ENCODE measurements around the gene SEMA3D.

Gene SEMA3D

GRCh38 chr7:85119934-85120333 lies 66.9 kb downstream of the SEMA3D start:
- no peak for FAIRE-seq

- FAIRE-seq, result no peak
Observed at GRCh38 chr7:85115862-85116261, 71.0 kb downstream of the SEMA3D start.

- FAIRE-seq, result no peak
Observed at GRCh38 chr7:85115006-85115405, 71.8 kb downstream of the SEMA3D start.

GRCh38 chr7:85114342-85114741 lies 72.5 kb downstream of the SEMA3D start:
- no peak for FAIRE-seq

- FAIRE-seq, result no peak
Observed at GRCh38 chr7:85111761-85112160, 75.1 kb downstream of the SEMA3D start.

GRCh38 chr7:85106719-85107118 lies 80.1 kb downstream of the SEMA3D start:
- FAIRE-seq, result no peak

- no peak for FAIRE-seq
Observed at GRCh38 chr7:85104432-85105205, 82.2 kb downstream of the SEMA3D start.

- FAIRE-seq, result no peak
Observed at GRCh38 chr7:85103962-85104361, 82.9 kb downstream of the SEMA3D start.

- no peak for FAIRE-seq
Observed at GRCh38 chr7:85103357-85103756, 83.5 kb downstream of the SEMA3D start.

- FAIRE-seq, result no peak
Observed at GRCh38 chr7:85102813-85103350, 84.0 kb downstream of the SEMA3D start.

GRCh38 chr7:85101347-85101746 lies 85.5 kb downstream of the SEMA3D start:
- no peak for FAIRE-seq

GRCh38 chr7:85097844-85098243 lies 89.0 kb downstream of the SEMA3D start:
- FAIRE-seq, result no peak

- no peak for FAIRE-seq
Observed at GRCh38 chr7:85095806-85096205, 91.0 kb downstream of the SEMA3D start.

- no peak for FAIRE-seq
Observed at GRCh38 chr7:85095366-85095765, 91.5 kb downstream of the SEMA3D start.

- no peak for FAIRE-seq
Observed at GRCh38 chr7:85094046-85094725, 92.7 kb downstream of the SEMA3D start.

- no peak for FAIRE-seq
Observed at GRCh38 chr7:85091565-85091928, 95.3 kb downstream of the SEMA3D start.

GRCh38 chr7:85090919-85091564 lies 95.8 kb downstream of the SEMA3D start:
- no peak for FAIRE-seq

- FAIRE-seq, result no peak
Observed at GRCh38 chr7:85090143-85090542, 96.7 kb downstream of the SEMA3D start.

GRCh38 chr7:85081846-85082245 lies 105.0 kb downstream of the SEMA3D start:
- no peak for FAIRE-seq

GRCh38 chr7:85081392-85081791 lies 105.5 kb downstream of the SEMA3D start:
- no peak for FAIRE-seq

GRCh38 chr7:85079434-85079833 lies 107.4 kb downstream of the SEMA3D start:
- no peak for FAIRE-seq

GRCh38 chr7:85078181-85078580 lies 108.7 kb downstream of the SEMA3D start:
- no peak for FAIRE-seq

GRCh38 chr7:85075864-85076263 lies 111.0 kb downstream of the SEMA3D start:
- FAIRE-seq, result no peak

GRCh38 chr7:85074992-85075391 lies 111.9 kb downstream of the SEMA3D start:
- FAIRE-seq, result no peak
